ENCODE measurements around the gene HSPH1.

DNA sequence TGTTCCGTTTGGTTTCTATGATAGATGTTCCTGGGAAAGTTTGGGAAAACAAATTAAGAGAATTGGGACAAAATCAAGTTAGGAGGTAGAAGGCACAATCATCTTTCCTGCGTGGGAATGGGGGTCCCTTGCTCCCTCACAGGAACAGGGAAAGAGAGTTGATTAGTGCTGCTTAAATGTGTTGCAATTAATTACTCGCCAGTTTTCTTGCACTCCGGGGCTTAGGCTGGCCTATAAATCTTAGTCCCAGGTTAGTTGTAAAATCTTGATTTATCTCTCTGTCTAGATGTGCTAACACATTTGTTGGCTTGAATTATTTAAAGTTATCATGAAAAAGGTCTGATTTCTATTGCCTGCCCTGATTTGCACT lies 48.1 kb upstream of the HSPH1 start:
- TF ChIP-seq, protein P1, sequence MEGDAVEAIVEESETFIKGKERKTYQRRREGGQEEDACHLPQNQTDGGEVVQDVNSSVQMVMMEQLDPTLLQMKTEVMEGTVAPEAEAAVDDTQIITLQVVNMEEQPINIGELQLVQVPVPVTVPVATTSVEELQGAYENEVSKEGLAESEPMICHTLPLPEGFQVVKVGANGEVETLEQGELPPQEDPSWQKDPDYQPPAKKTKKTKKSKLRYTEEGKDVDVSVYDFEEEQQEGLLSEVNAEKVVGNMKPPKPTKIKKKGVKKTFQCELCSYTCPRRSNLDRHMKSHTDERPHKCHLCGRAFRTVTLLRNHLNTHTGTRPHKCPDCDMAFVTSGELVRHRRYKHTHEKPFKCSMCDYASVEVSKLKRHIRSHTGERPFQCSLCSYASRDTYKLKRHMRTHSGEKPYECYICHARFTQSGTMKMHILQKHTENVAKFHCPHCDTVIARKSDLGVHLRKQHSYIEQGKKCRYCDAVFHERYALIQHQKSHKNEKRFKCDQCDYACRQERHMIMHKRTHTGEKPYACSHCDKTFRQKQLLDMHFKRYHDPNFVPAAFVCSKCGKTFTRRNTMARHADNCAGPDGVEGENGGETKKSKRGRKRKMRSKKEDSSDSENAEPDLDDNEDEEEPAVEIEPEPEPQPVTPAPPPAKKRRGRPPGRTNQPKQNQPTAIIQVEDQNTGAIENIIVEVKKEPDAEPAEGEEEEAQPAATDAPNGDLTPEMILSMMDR (IDR thresholded peaks at IDR 0.05): no peak
- TF ChIP-seq EP300 (IDR thresholded peaks at IDR 0.05) (no peak), POLR2AphosphoS5 (IDR thresholded peaks at IDR 0.05) (no peak)
